H9 (cell line): ENCODE results near the gene KRTAP4-2. TPM values are rescaled to one million over a fixed set of nuclear protein-coding genes. Genes with fewer than 3 reads are reported as not detected.

Experiments used
- DNase-seq: peaks from one replicate; pipeline ENCODE4 v3.0.0-alpha.2; 2017
- H2AFZ ChIP-seq: one replicate; pipeline ENCODE4 v1.6.1; 2013; ENCODE audit warnings: mild to moderate bottlenecking, low read length, control low read depth, moderate library complexity
- H2AK5ac ChIP-seq: 2 replicates; pipeline ENCODE4 v1.6.1; 2013; ENCODE audit warnings: low read length, control low read depth, mixed read lengths; ENCODE audit not compliant: insufficient read length
- H2BK120ac ChIP-seq: one replicate; pipeline ENCODE4 v1.6.1; 2013; ENCODE audit warnings: low read depth, mild to moderate bottlenecking, low read length, control low read depth, inconsistent platforms; ENCODE audit not compliant: poor library complexity, severe bottlenecking
- H2BK12ac ChIP-seq: 2 replicates; pipeline ENCODE4 v1.6.1; 2013; ENCODE audit warnings: low read length, control low read depth, mixed read lengths, low read depth; ENCODE audit not compliant: insufficient read length
- H2BK15ac ChIP-seq: 2 replicates; pipeline ENCODE4 v1.6.1; 2013; ENCODE audit warnings: low read depth, low read length, control low read depth
- H2BK20ac ChIP-seq: one replicate; pipeline ENCODE4 v1.6.1; 2013; ENCODE audit warnings: low read depth, mild to moderate bottlenecking, low read length, control low read depth, inconsistent platforms; ENCODE audit not compliant: poor library complexity, severe bottlenecking
- H2BK5ac ChIP-seq: 2 replicates; pipeline ENCODE4 v1.6.1; 2013; ENCODE audit warnings: low read length, control low read depth, mixed read lengths; ENCODE audit not compliant: insufficient read length
- H3K14ac ChIP-seq: 2 replicates; pipeline ENCODE4 v1.6.1; 2013; ENCODE audit warnings: low read length, control low read depth; ENCODE audit not compliant: insufficient read depth
- H3K18ac ChIP-seq: 2 replicates; pipeline ENCODE4 v1.6.1; 2013; ENCODE audit warnings: low read depth, mild to moderate bottlenecking, mixed read lengths, low read length, control low read depth; ENCODE audit not compliant: insufficient read length
- H3K23ac ChIP-seq: 2 replicates; pipeline ENCODE4 v1.6.1; 2013; ENCODE audit warnings: low read length, control low read depth, mixed read lengths, low read depth; ENCODE audit not compliant: insufficient read length
- H3K23me2 ChIP-seq: 2 replicates; pipeline ENCODE4 v1.6.1; 2013; ENCODE audit warnings: low read depth, mild to moderate bottlenecking, mixed read lengths, low read length, control low read depth; ENCODE audit not compliant: insufficient read length, poor library complexity, severe bottlenecking
- H3K27ac ChIP-seq: 2 replicates; pipeline ENCODE4 v1.5.1; 2013; ENCODE audit warnings: low read length, control low read depth, mixed read lengths, low read depth; ENCODE audit not compliant: insufficient read length
- H3K27me3 ChIP-seq: 2 replicates; pipeline ENCODE4 v1.6.1; 2013; ENCODE audit warnings: low read length, control low read depth, inconsistent platforms; ENCODE audit not compliant: insufficient read depth
- H3K4ac ChIP-seq: 2 replicates; pipeline ENCODE4 v1.6.1; 2013; ENCODE audit warnings: low read depth, mild to moderate bottlenecking, control low read depth, inconsistent platforms, low read length, moderate library complexity
- H3K4me1 ChIP-seq: 2 replicates; pipeline ENCODE4 v1.6.1; 2013; ENCODE audit warnings: low read length, control low read depth, inconsistent platforms; ENCODE audit not compliant: insufficient read depth
- H3K4me2 ChIP-seq: 2 replicates; pipeline ENCODE4 v1.6.1; 2013; ENCODE audit warnings: low read length, control low read depth, mixed read lengths; ENCODE audit not compliant: insufficient read length, insufficient read depth
- H3K56ac ChIP-seq: 2 replicates; pipeline ENCODE4 v1.6.1; 2013; ENCODE audit warnings: low read depth, mild to moderate bottlenecking, mixed read lengths, low read length, control low read depth; ENCODE audit not compliant: insufficient read length
- H3K79me1 ChIP-seq: 2 replicates; pipeline ENCODE4 v1.6.1; 2013; ENCODE audit warnings: low read depth, mild to moderate bottlenecking, moderate library complexity, low read length, control low read depth, inconsistent platforms; ENCODE audit not compliant: insufficient read depth, poor library complexity, severe bottlenecking
- H3K79me2 ChIP-seq: 2 replicates; pipeline ENCODE4 v1.6.1; 2013; ENCODE audit warnings: low read length, control low read depth, inconsistent platforms; ENCODE audit not compliant: insufficient read depth
- H3K9ac ChIP-seq: 2 replicates; pipeline ENCODE4 v1.6.1; 2013; ENCODE audit warnings: low read length, control low read depth, mixed read lengths; ENCODE audit not compliant: insufficient read length; ENCODE audit errors: extremely low read depth
- H3K9me3 ChIP-seq: one replicate; pipeline ENCODE4 v1.6.1; 2013; ENCODE audit warnings: low read depth, low read length, inconsistent platforms; ENCODE audit not compliant: control insufficient read depth
- H3T11ph ChIP-seq: one replicate; pipeline ENCODE4 v1.6.1; 2013; ENCODE audit warnings: mild to moderate bottlenecking, low read length, control low read depth, inconsistent platforms
- H4K20me1 ChIP-seq: one replicate; pipeline ENCODE4 v1.6.1; 2013; ENCODE audit not compliant: control insufficient read depth, insufficient read length, insufficient read depth
- H4K5ac ChIP-seq: 2 replicates; pipeline ENCODE4 v1.6.1; 2013; ENCODE audit warnings: low read depth, mild to moderate bottlenecking, mixed read lengths, low read length, control low read depth; ENCODE audit not compliant: insufficient read length
- H4K8ac ChIP-seq: replicated peaks from 2 replicates; pipeline ENCODE4 v1.6.1; 2013; ENCODE audit warnings: low read length, control low read depth, mixed read lengths, low read depth; ENCODE audit not compliant: insufficient read length
- H4K91ac ChIP-seq: 2 replicates; pipeline ENCODE4 v1.6.1; 2013; ENCODE audit warnings: low read depth, mild to moderate bottlenecking, moderate library complexity, mixed read lengths, low read length, control low read depth; ENCODE audit not compliant: insufficient read length
- H3K27ac Mint-ChIP-seq, 3 experiments: 2 replicates in 2 of 3; 3 replicates in 1 of 3; pipeline ENCODE4 v1.8.0; 2020 to 2021; ENCODE audit warnings: mixed read lengths in 3 of 3, mild to moderate bottlenecking in 1 of 3, moderate library complexity in 1 of 3
- H3K27me3 Mint-ChIP-seq: 2 replicates; pipeline ENCODE4 v1.8.0; 2021; ENCODE audit warnings: low read depth, mild to moderate bottlenecking, moderate library complexity, mixed read lengths
- H3K36me3 Mint-ChIP-seq, 3 experiments: 2 replicates in 2 of 3; 3 replicates in 1 of 3; pipeline ENCODE4 v1.8.0; 2020 to 2021; ENCODE audit warnings: low read depth in 3 of 3, mixed read lengths in 3 of 3; ENCODE audit not compliant: insufficient read depth in 1 of 3
- H3K4me1 Mint-ChIP-seq, 2 experiments: 2 replicates each; pipeline ENCODE4 v1.8.0; 2020; ENCODE audit warnings: mixed read lengths in 2 of 2
- H3K4me3 Mint-ChIP-seq, 2 experiments: 2 replicates in 1 of 2; 3 replicates in 1 of 2; pipeline ENCODE4 v1.8.0; 2020 to 2021; ENCODE audit warnings: mild to moderate bottlenecking in 2 of 2, mixed read lengths in 2 of 2, moderate library complexity in 1 of 2
- H3K9me3 Mint-ChIP-seq, 2 experiments: 2 replicates in 1 of 2; 3 replicates in 1 of 2; pipeline ENCODE4 v1.8.0; 2020; ENCODE audit warnings: mild to moderate bottlenecking in 2 of 2, mixed read lengths in 2 of 2, moderate library complexity in 1 of 2
- CTCF ChIP-seq: fragments of 200-600 bp; sonication (generic); conservative IDR thresholded peaks from 3 replicates; pipeline ENCODE4 v1.8.0; 2021; ENCODE audit warnings: antibody characterized with exemption, mild to moderate bottlenecking
- WGBS: extraction: QIAGEN DNeasy Blood & Tissue Kit; methylation state at CpG from one replicate; pipeline ENCODE4 v1.1.7; 2013; ENCODE audit warnings: missing lambda C conversion rate, low lambda C conversion rate, mixed read lengths; ENCODE audit not compliant: insufficient read length; ENCODE audit errors: extremely low coverage; 5-methylcytosine and 5-hydroxymethylcytosine counted together
- total RNA-seq: library from RNA; stranded (reverse); gene quantifications from 2 replicates; pipeline ENCODE4 v1.2.1, GENCODE V29; 2021

KRTAP4-2 gene
- total RNA-seq, 1 experiment from 2014 or later, result not detected

GRCh38 chr17:41178843-41179616, 1.0 kb upstream of the KRTAP4-2 start:
- H2BK20ac ChIP-seq, result no peak overlapping the region
- no peak overlapping the region for H4K8ac ChIP-seq
- no peak overlapping the region for H2BK12ac ChIP-seq
- H3T11ph ChIP-seq, result no peak overlapping the region
- H3K14ac ChIP-seq, result no peak overlapping the region
- no peak overlapping the region for H4K5ac ChIP-seq
- H3K27ac Mint-ChIP-seq, result no peak overlapping the region; a peak in 1 of 7 replicates
- H3K9ac ChIP-seq, result no peak overlapping the region
- no CpG with 5 or more reads among the region's 1 CpG for WGBS
- H2BK5ac ChIP-seq, result no peak overlapping the region
- no peak overlapping the region for H2AK5ac ChIP-seq
- no peaks in the 10 kb centered on the region for H3K9me3 ChIP-seq
- no peak overlapping the region for H3K18ac ChIP-seq
- H4K91ac ChIP-seq, result no peak overlapping the region
- H3K4me1 ChIP-seq, result no peaks in the 10 kb centered on the region
- H3K4me3 Mint-ChIP-seq, result no peak overlapping the region
- H3K27me3 Mint-ChIP-seq, result no peaks in the 10 kb centered on the region; the same call in 1 of the 2 replicates
- no peaks in the 10 kb centered on the region for H3K27me3 ChIP-seq
- H2BK120ac ChIP-seq, result no peak overlapping the region
- H3K4me2 ChIP-seq, result no peak overlapping the region
- no peaks in the 10 kb centered on the region; a peak in 2 of 5 replicates for H3K9me3 Mint-ChIP-seq
- no peak for DNase-seq
- 0 out of 4 replicates have a peak, but pooled peaks cover 0 to 3% of the 10 kb centered on the region in 2 experiments for H3K4me1 Mint-ChIP-seq
- H3K4ac ChIP-seq, result no peak overlapping the region
- H3K79me1 ChIP-seq, result no peaks in the 10 kb centered on the region
- H2AFZ ChIP-seq, result no peak overlapping the region
- H3K56ac ChIP-seq, result no peak overlapping the region
- no peaks in the 10 kb centered on the region for H4K20me1 ChIP-seq
- no peaks in the 10 kb centered on the region for H3K23me2 ChIP-seq
- no peak overlapping the region for H3K23ac ChIP-seq
- no peaks in the 10 kb centered on the region for H3K79me2 ChIP-seq
- H3K27ac ChIP-seq, result no peak overlapping the region
- no peak overlapping the region for H2BK15ac ChIP-seq
- no peaks in the 10 kb centered on the region for H3K36me3 Mint-ChIP-seq
- no peak for TF ChIP-seq CTCF
